Measurements from ENCODE around the gene SLC4A3.

The SLC4A3 gene

GRCh38 chr2:219614076-219614860, 13.2 kb upstream of the SLC4A3 start (continued):
- TF ChIP-seq ZNF366 (tag by site-specific recombination; conservative IDR thresholded peaks at IDR 0.05) (no peak), ZNF585B (tag by site-specific recombination; IDR thresholded peaks at IDR 0.05) (no peak), HOXD13 (CRISPR knock-in tag; IDR thresholded peaks at IDR 0.05; ENCODE audit: borderline replicate concordance) (no peak)

- CTCF ChIA-PET = interaction anchor here (1.2 to 1.3 kb wide), 2 partner anchors 28 to 74 kb away, joined by 3 to 6 read pairs; no protein-coding TSS in a partner anchor
Measured at GRCh38 chr2:219615036-219615435, 12.4 kb upstream of the SLC4A3 start.

More at GRCh38 chr2:219615036-219615435, 12.4 kb upstream of the SLC4A3 start:
- no peaks in the 10 kb centered on the region for H3K4me1 ChIP-seq (ENCODE audit: control insufficient read depth, insufficient read depth, low read length)
- POLR2A ChIA-PET = no interaction called here
- TF ChIP-seq ZNF513 (tag by site-specific recombination; IDR thresholded peaks at IDR 0.05) (no peak), PATZ1 (tag by site-specific recombination; IDR thresholded peaks at IDR 0.05) (no peak), MYNN (tag by site-specific recombination; IDR thresholded peaks at IDR 0.05; ENCODE audit: borderline replicate concordance) (no peak), ZNF518A (tag by site-specific recombination; conservative IDR thresholded peaks at IDR 0.05; ENCODE audit: low read depth) (no peak), ZNF18 (tag by site-specific recombination; IDR thresholded peaks at IDR 0.05) (no peak), ZFP41 (tag by site-specific recombination; IDR thresholded peaks at IDR 0.05; ENCODE audit: borderline replicate concordance) (no peak), ZNF114 (tag by site-specific recombination; IDR thresholded peaks at IDR 0.05) (no peak), ZNF221 (tag by site-specific recombination; IDR thresholded peaks at IDR 0.05; ENCODE audit: borderline replicate concordance) (no peak), OVOL3 (tag by site-specific recombination; IDR thresholded peaks at IDR 0.05) (no peak), ZNF157 (tag by site-specific recombination; IDR thresholded peaks at IDR 0.05) (no peak), ZBTB21 (tag by site-specific recombination; IDR thresholded peaks at IDR 0.05) (no peak), CTCF (tag by site-specific recombination; IDR thresholded peaks at IDR 0.05) (no peak), ZNF585B (tag by site-specific recombination; IDR thresholded peaks at IDR 0.05) (no peak), ZNF23 (tag by site-specific recombination; IDR thresholded peaks at IDR 0.05; ENCODE audit: borderline replicate concordance) (no peak), ZNF639 (tag by site-specific recombination; IDR thresholded peaks at IDR 0.05) (no peak), PBX3 (CRISPR knock-in tag; IDR thresholded peaks at IDR 0.05) (no peak), ZNF184 (tag by site-specific recombination; IDR thresholded peaks at IDR 0.05) (no peak)
- no peaks in the 10 kb centered on the region for H3K9me3 ChIP-seq (ENCODE audit: control insufficient read depth, insufficient read depth, low read depth, low read length)
- H3K36me3 ChIP-seq (ENCODE audit: control insufficient read depth in 2 of 2, insufficient read depth in 1 of 2, low read length in 2 of 2) = peaks cover 0 to 51% of the 10 kb centered on the region in 2 experiments; a peak in 1 of 3 replicates
- no peak overlapping the region for H3K4me3 ChIP-seq (ENCODE audit: low read depth, low read length)
- H3K27ac ChIP-seq (ENCODE audit: extremely low read depth, low read depth, low read length) = no peak overlapping the region

Data from HEK293 (cell line).